B cell (primary cell): Measurements from ENCODE around the gene REELD1. TPM values are rescaled to one million over a fixed set of nuclear protein-coding genes. Genes with fewer than 3 reads are reported as not detected.

Experiments
- ATAC-seq: fragments of 200-7000 bp; cut with Tn5 transposase; one replicate; pipeline ENCODE4 v1.10.0; 2021; ENCODE audit warnings: low read depth, mild to moderate bottlenecking, moderate number of reproducible peaks, moderate library complexity
- CTCF ChIA-PET: fragments of 350-600 bp; sonication (Branson Sonifier 250); formaldehyde crosslinking; loops from one replicate; lab custom pipeline; 2021; ENCODE audit warnings: antibody characterized with exemption, inconsistent platforms; lab: Charles Lee
- POLR2A ChIA-PET: fragments of 350-600 bp; sonication (Branson Sonifier 250); formaldehyde crosslinking; loops from one replicate; lab custom pipeline; 2021; ENCODE audit warnings: antibody characterized with exemption; lab: Charles Lee
- DNase-seq: peaks from one replicate; pipeline ENCODE4 v3.0.0; 2013
- H2AFZ ChIP-seq: 2 replicates; pipeline ENCODE4 v1.6.1; 2012; ENCODE audit warnings: mild to moderate bottlenecking, low read depth, low read length; ENCODE audit not compliant: insufficient read depth, poor library complexity, severe bottlenecking
- H3K27ac ChIP-seq, 2 donors: 1 replicate in 1 of 2; 2 replicates in 1 of 2; pipeline ENCODE4 v1.5.1; 2012 to 2013; ENCODE audit warnings: low read length in 2 of 2, mild to moderate bottlenecking in 2 of 2, moderate library complexity in 1 of 2
- H3K27me3 ChIP-seq, 4 experiments: fragments of 200-600 bp in 1 of 4; sonication (generic) in 1 of 4; replicated peaks in 1 of 4; 1 replicate in 2 of 4; 2 replicates in 2 of 4; pipeline versions ENCODE4 v1.6.1 to v1.7.0; 2013 to 2016; ENCODE audit warnings: low read length in 3 of 4, mild to moderate bottlenecking in 2 of 4, mixed read lengths in 1 of 4, moderate library complexity in 1 of 4; ENCODE audit not compliant: insufficient read depth in 4 of 4, control insufficient read depth in 3 of 4; ENCODE audit errors: control extremely low read depth in 1 of 4
- H3K36me3 ChIP-seq, 2 experiments: replicated peaks in 1 of 2; 1 replicate in 1 of 2; 2 replicates in 1 of 2; pipeline versions ENCODE4 v1.6.1 to v1.7.1; 2013; ENCODE audit warnings: low read length in 1 of 2; ENCODE audit not compliant: insufficient read depth in 2 of 2, control insufficient read depth in 1 of 2; ENCODE audit errors: control extremely low read depth in 1 of 2, extremely low read depth in 1 of 2
- H3K4me1 ChIP-seq, 2 donors: fragments of 200-600 bp in 1 of 2; sonication (generic) in 1 of 2; 1 replicate in 1 of 2; 2 replicates in 1 of 2; pipeline versions ENCODE4 v1.5.1 to v1.6.1; 2013 to 2017; ENCODE audit warnings: low read length in 2 of 2; ENCODE audit not compliant: control insufficient read depth in 2 of 2, insufficient read depth in 2 of 2
- H3K4me2 ChIP-seq: replicated peaks from 2 replicates; pipeline ENCODE3; 2012; ENCODE audit warnings: mild to moderate bottlenecking, low read depth, low read length; ENCODE audit not compliant: poor library complexity, severe bottlenecking
- H3K4me3 ChIP-seq, 5 experiments: fragments of 200-600 bp in 1 of 5; sonication (generic) in 1 of 5; 1 replicate in 3 of 5; 2 replicates in 2 of 5; pipeline versions ENCODE4 v1.5.1 to v1.7.0; 2011 to 2016; ENCODE audit warnings: low read length in 4 of 5, mild to moderate bottlenecking in 4 of 5, low read depth in 2 of 5, control low read depth in 1 of 5, moderate library complexity in 1 of 5; ENCODE audit not compliant: insufficient read depth in 1 of 5; ENCODE audit errors: control extremely low read depth in 1 of 5, extremely low read depth in 1 of 5
- H3K79me2 ChIP-seq: fragments of 200-600 bp; sonication (generic); one replicate; pipeline ENCODE4 v1.6.0; 2016; ENCODE audit warnings: low read length; ENCODE audit not compliant: control insufficient read depth, insufficient read depth
- H3K9ac ChIP-seq: fragments of 200-600 bp; sonication (generic); 2 replicates; pipeline ENCODE4 v1.6.1; 2017; ENCODE audit warnings: mild to moderate bottlenecking, low read length, moderate library complexity
- H3K9me3 ChIP-seq, 3 donors: one replicate each; pipeline versions ENCODE4 v1.6.1 to v1.7.1; 2013; ENCODE audit warnings: low read length in 2 of 3; ENCODE audit not compliant: control insufficient read depth in 2 of 3, insufficient read depth in 1 of 3; ENCODE audit errors: control extremely low read depth in 1 of 3
- H4K20me1 ChIP-seq: 2 replicates; pipeline ENCODE4 v1.6.0; 2012; ENCODE audit warnings: mild to moderate bottlenecking, low read length; ENCODE audit not compliant: insufficient read depth, control insufficient read depth, poor library complexity, severe bottlenecking
- H3K27ac Mint-ChIP-seq: one replicate; pipeline ENCODE4 v1.8.0; 2021; ENCODE audit warnings: mixed read lengths
- H3K27me3 Mint-ChIP-seq: one replicate; pipeline ENCODE4 v1.8.0; 2021; ENCODE audit warnings: mixed read lengths
- H3K4me1 Mint-ChIP-seq: one replicate; pipeline ENCODE4 v1.8.0; 2021; ENCODE audit warnings: mixed read lengths
- H3K4me3 Mint-ChIP-seq: one replicate; pipeline ENCODE4 v1.8.0; 2021; ENCODE audit warnings: mixed read lengths
- H3K9me3 Mint-ChIP-seq: one replicate; pipeline ENCODE4 v1.8.0; 2022; ENCODE audit warnings: mixed read lengths; ENCODE audit not compliant: insufficient read depth
- CTCF ChIP-seq: fragments of 200-600 bp; IDR thresholded peaks from one replicate; pipeline ENCODE4 v1.8.0; 2022; ENCODE audit warnings: antibody characterized with exemption, mild to moderate bottlenecking
- EZH2 ChIP-seq: IDR thresholded peaks from 2 replicates; pipeline ENCODE4 v1.6.1; 2012; ENCODE audit warnings: borderline replicate concordance, low read depth, mild to moderate bottlenecking, moderate library complexity, low read length; ENCODE audit not compliant: insufficient read depth, poor library complexity, severe bottlenecking
- WGBS: methylation state at CpG from one replicate; pipeline ENCODE4 v1.1.5; 2013; ENCODE audit warnings: missing lambda C conversion rate; ENCODE audit not compliant: insufficient coverage; 5-methylcytosine and 5-hydroxymethylcytosine counted together
- intact Hi-C: fragments of 100-400 bp; cut with micrococcal nuclease; formaldehyde crosslinking; loops from one replicate; pipeline ENCODE4 v1.10.0; 2022
- polyA plus RNA-seq: library from polyadenylated mRNA; depleted of rRNA; stranded (reverse); fragments of >200 nt; gene quantifications from 2 replicates; pipeline ENCODE4 v1.2.3, GENCODE V29; 2012
- total RNA-seq, 2 donors: library from RNA; stranded (reverse); fragments of 120-200 nt in 1 of 2; gene quantifications; 1 replicate in 1 of 2; 2 replicates in 1 of 2; pipeline versions ENCODE4 v1.2.3 to v1.2.4, GENCODE V29; 2013 to 2022

The REELD1 gene
- total and polyA plus RNA-seq, 2 donors (not counting 1 experiment from before 2014, with no cell fraction given), result 2.6 to 7.8 TPM

- H3K4me3 Mint-ChIP-seq, result peak overlapping the region; percentile 85
- peaks cover 19% of the 10 kb centered on the region for H4K20me1 ChIP-seq
- peaks cover 17 to 36% of the 10 kb centered on the region in 2 donors for H3K4me1 ChIP-seq
- TF ChIP-seq EZH2 (no peak), CTCF (no peak)
- peak overlapping the region; percentile 92 for H3K9ac ChIP-seq
- POLR2A ChIA-PET, result interaction anchor here (0.6 kb wide), 1 partner anchor 240 kb away, joined by 8 read pairs; no protein-coding TSS in a partner anchor
- DNase-seq, result peak; percentile 18
- H3K4me3 ChIP-seq, result peak overlapping the region in 4 of 5 experiments; percentile 5 to 94 (median 76)
- intact Hi-C loops, result loop anchor here (5.0 to 10.0 kb wide), 5 partner anchors 65 to 992 kb away; partner anchors contain the start of genes OTUD4 and SLC10A7
- H3K27ac Mint-ChIP-seq, result peak overlapping the region; percentile 70
- peaks cover 60% of the 10 kb centered on the region for H3K79me2 ChIP-seq
- H3K36me3 ChIP-seq, result peaks cover 0 to 4% of the 10 kb centered on the region in 2 experiments
- H3K9me3 Mint-ChIP-seq, result no peaks in the 10 kb centered on the region
- no peaks in the 10 kb centered on the region for H3K27me3 Mint-ChIP-seq
- H3K27ac ChIP-seq, result no peak overlapping the region
- peak overlapping the region; percentile 80 for H3K4me2 ChIP-seq
- H3K9me3 ChIP-seq, result no peaks in the 10 kb centered on the region
- WGBS, result 89% methylated on average over 2 of the region's 2 CpGs
- H3K4me1 Mint-ChIP-seq, result peaks cover 54% of the 10 kb centered on the region
- no peak for ATAC-seq
- H3K27me3 ChIP-seq, result no peaks in the 10 kb centered on the region
- H2AFZ ChIP-seq, result peak overlapping the region; percentile 91
- CTCF ChIA-PET, result no interaction called here
These were observed 37.4 kb upstream of the REELD1 start for GRCh38 chr4:146176891-146177290.

- peaks cover 60% of the 10 kb centered on the region for H3K4me1 Mint-ChIP-seq
- ATAC-seq (no peak), DNase-seq (no peak)
- H3K4me1 ChIP-seq, result peaks cover 17 to 36% of the 10 kb centered on the region in 2 donors
- no peak overlapping the region for H3K27ac ChIP-seq
- no peaks in the 10 kb centered on the region for H3K9me3 ChIP-seq
- no peak overlapping the region for H3K9ac ChIP-seq
- ChIA-PET CTCF (no interaction called here), POLR2A (no interaction called here)
- WGBS, result 98% methylated on average over 5 of the region's 8 CpGs
- peaks cover 6 to 11% of the 10 kb centered on the region in 2 experiments for H3K36me3 ChIP-seq
- peak overlapping the region; percentile 4 for H3K4me2 ChIP-seq
- peak overlapping the region; percentile 53 for H3K27ac Mint-ChIP-seq
- H4K20me1 ChIP-seq, result peaks cover 19% of the 10 kb centered on the region
- H2AFZ ChIP-seq, result no peak overlapping the region
- TF ChIP-seq CTCF, result no peak
- TF ChIP-seq EZH2, result no peak
- H3K4me3 Mint-ChIP-seq, result peak overlapping the region; percentile 32
- no peaks in the 10 kb centered on the region for H3K27me3 ChIP-seq
- H3K27me3 Mint-ChIP-seq, result no peaks in the 10 kb centered on the region
- intact Hi-C loops, result loop anchor here (5.0 to 10.0 kb wide), 5 partner anchors 66 to 993 kb away; partner anchors contain the start of genes OTUD4 and SLC10A7
- H3K79me2 ChIP-seq, result peaks cover 60% of the 10 kb centered on the region
- H3K4me3 ChIP-seq, result no peak overlapping the region
- no peaks in the 10 kb centered on the region for H3K9me3 Mint-ChIP-seq
These were observed 36.2 kb upstream of the REELD1 start for GRCh38 chr4:146178126-146178525.
